ENCODE measurements around the gene FZD8.

Gene FZD8

DNA sequence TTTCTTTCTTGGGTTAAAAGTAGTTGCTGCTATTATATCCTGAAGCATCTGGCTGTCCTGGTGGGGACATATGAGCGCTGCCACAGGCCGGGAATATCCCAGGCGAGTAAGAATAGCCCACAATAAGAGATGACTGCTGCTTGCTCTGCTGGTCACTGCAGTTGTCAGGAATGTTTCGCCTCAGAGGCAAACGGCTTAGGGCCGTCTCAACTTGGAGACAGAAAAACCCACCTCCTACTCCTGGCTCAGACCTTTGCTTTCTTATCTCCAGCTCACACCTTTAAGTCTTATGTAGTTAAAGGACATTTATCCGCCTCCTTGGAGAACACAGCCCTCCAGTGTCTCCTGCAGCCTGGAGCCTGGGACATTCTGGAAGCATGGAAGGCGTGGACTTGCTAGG lies 36.9 kb downstream of the FZD8 start, which contains the start of gene GJD4:
GJD4 (plus strand) TSS at position 151 of the 400 bp plus-strand sequence; CDS start at position 378, 227 bp downstream.
- DNase-seq (ENCODE audit: low read depth): no peak

DNA sequence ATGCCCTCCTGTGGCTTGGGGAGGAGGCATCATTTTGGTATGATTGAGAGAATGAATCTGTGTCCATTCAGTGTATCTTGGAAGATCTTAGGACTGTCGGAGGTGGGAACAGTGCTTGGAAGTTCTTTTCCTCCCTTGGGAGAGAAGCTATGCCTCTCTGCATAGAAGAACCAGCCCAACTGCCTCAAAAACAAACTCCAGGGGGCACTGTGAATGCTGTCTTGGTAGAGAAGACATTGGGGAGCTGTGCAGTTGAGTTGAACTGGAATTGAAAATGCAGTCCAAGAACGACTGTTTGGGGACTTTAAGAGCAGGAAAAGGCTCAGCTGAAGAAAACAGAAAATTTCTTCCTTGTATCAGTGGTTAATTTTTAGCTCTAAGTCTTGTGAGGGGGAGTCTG lies 41.9 kb downstream of the FZD8 start:
- no peak for DNase-seq (ENCODE audit: low read depth)

DNA sequence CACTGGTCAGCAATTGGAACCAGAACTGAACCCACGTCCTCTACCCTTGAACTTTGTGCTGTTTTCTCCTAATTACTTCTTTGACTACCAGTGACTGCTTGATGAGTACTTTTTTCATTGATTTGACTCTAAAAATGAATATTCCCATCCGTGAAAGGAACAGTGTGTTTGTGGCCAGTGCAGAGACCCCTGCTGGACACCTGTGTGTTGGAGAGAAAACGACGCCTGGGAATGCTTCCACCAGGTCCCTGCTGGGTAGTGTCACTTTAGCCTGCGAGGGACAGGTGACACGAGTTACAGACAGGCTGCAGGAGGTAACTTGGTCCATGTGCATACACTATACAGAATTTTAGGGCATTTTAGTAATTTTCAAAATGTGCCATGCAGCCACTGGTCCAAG lies 43.7 kb downstream of the FZD8 start:
- DNase-seq (ENCODE audit: low read depth): no peak

DNA sequence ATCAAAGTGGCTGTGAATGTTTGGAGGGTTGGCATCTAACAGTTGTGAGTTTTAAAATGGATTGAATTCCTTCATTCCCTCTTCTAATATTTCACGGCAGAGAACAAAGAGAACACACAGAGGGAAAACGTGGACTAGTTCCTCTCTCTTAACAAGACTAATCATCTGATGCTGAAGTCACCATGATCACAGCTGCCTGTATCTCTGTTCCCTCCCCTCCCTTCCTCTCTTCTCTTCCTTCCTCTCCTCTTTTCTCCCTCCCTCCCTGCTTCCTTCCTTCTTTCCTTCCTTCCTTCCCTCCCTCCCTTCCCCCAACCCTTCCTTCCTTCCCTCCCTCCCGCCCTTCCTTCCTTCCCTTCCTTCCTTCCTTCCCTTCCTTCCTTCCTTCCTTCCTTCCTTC lies 47.0 kb downstream of the FZD8 start:
- no peak for DNase-seq (ENCODE audit: low read depth)

DNA sequence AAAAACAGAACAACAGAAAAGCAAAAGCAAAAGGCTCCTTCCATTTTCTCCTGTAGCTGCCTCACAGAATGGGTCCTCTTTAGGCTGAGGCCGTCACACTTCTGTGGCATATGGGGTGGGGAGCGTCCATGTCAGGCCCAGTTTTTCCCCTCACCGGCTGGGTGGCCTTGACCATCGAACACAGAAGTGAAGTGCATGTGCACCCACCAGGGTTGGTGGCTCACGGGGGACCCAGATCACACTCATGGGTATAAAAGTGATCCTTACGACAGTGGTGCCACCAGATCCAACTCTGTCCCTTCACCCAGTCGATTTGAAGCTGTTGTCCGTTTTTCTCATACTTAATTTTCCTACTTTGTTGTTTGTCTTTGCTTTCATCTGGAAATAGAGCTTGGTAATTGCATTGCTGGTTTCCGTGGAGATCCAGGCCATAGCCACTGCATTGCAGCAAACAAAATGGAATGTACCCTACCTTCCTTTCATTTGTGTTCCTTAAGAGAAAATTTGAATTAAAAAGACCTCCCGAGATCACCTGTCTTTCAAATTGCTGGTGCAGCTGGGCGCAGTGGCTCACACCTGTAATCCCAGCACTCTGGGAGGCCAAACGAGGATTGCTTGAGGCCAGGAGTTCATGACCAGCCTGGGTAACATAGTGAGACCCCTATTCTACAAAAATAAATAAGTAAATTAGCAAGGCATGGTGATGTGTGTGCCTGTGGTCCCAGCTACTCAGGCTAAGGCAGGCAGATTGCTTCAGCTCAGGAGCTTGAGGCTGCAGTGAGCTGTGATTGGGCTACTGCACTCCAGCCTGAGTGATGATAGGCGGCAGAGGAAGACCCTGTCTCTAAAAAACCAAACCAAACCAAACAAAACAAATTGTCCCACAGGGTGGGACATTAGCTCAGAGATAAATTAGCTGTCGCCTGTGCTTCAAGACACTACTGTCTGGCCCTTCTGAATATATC lies 47.7 kb downstream of the FZD8 start:
- no peak for DNase-seq (ENCODE audit: low read depth)

DNA sequence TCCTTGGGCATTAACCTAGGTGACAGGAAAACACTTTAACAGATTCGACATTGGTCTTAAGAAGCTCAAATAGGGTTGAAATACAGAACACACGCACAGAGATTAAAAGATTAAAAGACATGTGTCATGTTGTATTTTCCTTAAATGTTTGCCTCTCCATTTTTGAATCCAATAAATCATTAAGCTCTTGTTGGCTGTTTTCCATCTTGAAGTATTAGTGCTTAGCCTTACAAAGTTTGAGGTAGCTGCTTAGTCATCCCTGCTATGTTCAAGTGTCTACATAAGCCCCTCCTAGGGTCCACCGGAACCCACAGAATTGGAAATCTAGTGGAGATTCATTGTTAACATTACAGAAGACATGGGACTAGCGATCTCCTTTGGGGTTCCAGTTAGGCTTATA lies 49.7 kb downstream of the FZD8 start:
- DNase-seq (ENCODE audit: low read depth): no peak

DNA sequence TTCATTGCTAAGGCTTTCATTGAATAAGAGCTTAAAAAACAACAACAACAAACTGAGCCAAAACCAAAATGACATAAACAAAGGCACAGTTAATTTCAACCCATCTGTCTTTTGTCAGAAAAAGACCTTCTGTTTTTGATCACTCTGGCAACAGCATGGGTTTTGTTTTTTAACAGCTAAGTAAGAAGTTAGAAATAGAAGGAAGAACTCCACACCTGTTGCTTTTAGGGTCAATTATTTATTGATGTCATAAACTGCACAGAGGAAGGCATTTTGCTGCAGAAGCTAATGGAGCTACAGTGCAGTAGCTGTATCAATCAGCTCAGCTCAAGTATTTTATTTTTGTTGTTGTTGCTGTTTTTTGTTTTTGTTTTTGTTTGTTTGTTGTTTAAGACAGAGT lies 53.3 kb downstream of the FZD8 start:
- no peak for DNase-seq (ENCODE audit: low read depth)
